GM12878 (cell line): Measurements from ENCODE around the gene SEC24A. TPM values are rescaled to one million over a fixed set of nuclear protein-coding genes. Genes with fewer than 3 reads are reported as not detected.
A peak's percentile ranks its signal among the peaks of the same experiment; 100 is the strongest.

Experiments
- CHD4 ChIP-seq: fragments of 200-600 bp; sonication (generic); IDR thresholded peaks from 2 replicates; pipeline ENCODE4 v1.6.1; 2016; ENCODE audit warnings: mild to moderate bottlenecking
- HDAC6 ChIP-seq: fragments of 200-600 bp; sonication (generic); IDR thresholded peaks from one replicate; pipeline ENCODE4 v1.8.0; 2017; ENCODE audit warnings: antibody characterized with exemption; ENCODE audit not compliant: unreplicated experiment
- IRF5 ChIP-seq: fragments of 450-650 bp; IDR thresholded peaks from 2 replicates; pipeline ENCODE4 v1.6.1; 2017; ENCODE audit warnings: borderline replicate concordance
- NBN ChIP-seq: fragments of 450-650 bp; IDR thresholded peaks from 2 replicates; pipeline ENCODE4 v1.6.1; 2016
- PBX3 ChIP-seq: IDR thresholded peaks from 2 replicates; pipeline ENCODE4 v1.6.1; 2011; ENCODE audit warnings: mild to moderate bottlenecking, low read depth, low read length, moderate library complexity; ENCODE audit not compliant: insufficient replicate concordance
- REST ChIP-seq: IDR thresholded peaks from 2 replicates; pipeline ENCODE4 v1.6.1; 2012; ENCODE audit warnings: mild to moderate bottlenecking, low read depth, low read length
- SP1 ChIP-seq: IDR thresholded peaks from one replicate; pipeline ENCODE4 v1.6.1; 2011; ENCODE audit warnings: low read depth, low read length
- SPI1 ChIP-seq: IDR thresholded peaks from 2 replicates; pipeline ENCODE4 v1.6.1; 2011; ENCODE audit warnings: low read depth, mild to moderate bottlenecking, low read length, moderate library complexity, borderline replicate concordance; ENCODE audit not compliant: insufficient read depth
- STAT1 ChIP-seq: fragments of 450-650 bp; conservative IDR thresholded peaks from 2 replicates; pipeline ENCODE4 v1.6.1; 2014; ENCODE audit warnings: antibody characterized with exemption, mild to moderate bottlenecking
- TCF7 ChIP-seq: IDR thresholded peaks from 2 replicates; pipeline ENCODE4 v1.6.1; 2014; ENCODE audit warnings: antibody characterized with exemption, borderline replicate concordance
- ZNF274 ChIP-seq: IDR thresholded peaks from one replicate; pipeline ENCODE4 v1.8.0; 2011; ENCODE audit not compliant: insufficient read length, insufficient read depth
- ZNF687 ChIP-seq: fragments of 450-650 bp; IDR thresholded peaks from 2 replicates; pipeline ENCODE4 v1.6.1; 2017; ENCODE audit warnings: mild to moderate bottlenecking, moderate library complexity
- polyA plus RNA-seq, 11 experiments: library from polyadenylated mRNA; depleted of rRNA in 4 of 11; unstranded in 6 of 11; stranded (reverse) in 5 of 11; fragments of >200 nt; fragmentation: Nextera tagmentation in 4 of 11; fragmentation: Illumina TruSeq in 1 of 11; extraction: Ambion mirVana in 4 of 11; extraction: Trizol in 1 of 11; gene quantifications; 1 replicate in 1 of 11; 2 replicates in 10 of 11; pipeline versions ENCODE4 v1.2.1 to v1.2.3, GENCODE V29; 2011 to 2016; ENCODE audit warnings: inconsistent platforms in 2 of 11, missing spikeins in 2 of 11, low read depth in 1 of 11
- total RNA-seq, 4 experiments: library from RNA; depleted of rRNA in 3 of 4; stranded (reverse); fragments of >200 nt in 3 of 4; fragmentation: Illumina TruSeq in 1 of 4; extraction: Trizol in 1 of 4; gene quantifications; 2 replicates each; pipeline versions ENCODE4 v1.2.1 to v1.2.3, GENCODE V29; 2013 to 2021
- TF ChIP-seq, protein P1 (sequence below): fragments of 450-650 bp; conservative IDR thresholded peaks from 2 replicates; pipeline ENCODE4 v1.6.1; 2017; ENCODE audit warnings: mild to moderate bottlenecking, moderate library complexity

Gene SEC24A
- total and polyA plus RNA-seq, 10 of the 15 experiments (the other 5 are each of a cell fraction or from before 2014, with no cell fraction given) = 7.1 to 52.2 (median 22.8) TPM

DNA sequence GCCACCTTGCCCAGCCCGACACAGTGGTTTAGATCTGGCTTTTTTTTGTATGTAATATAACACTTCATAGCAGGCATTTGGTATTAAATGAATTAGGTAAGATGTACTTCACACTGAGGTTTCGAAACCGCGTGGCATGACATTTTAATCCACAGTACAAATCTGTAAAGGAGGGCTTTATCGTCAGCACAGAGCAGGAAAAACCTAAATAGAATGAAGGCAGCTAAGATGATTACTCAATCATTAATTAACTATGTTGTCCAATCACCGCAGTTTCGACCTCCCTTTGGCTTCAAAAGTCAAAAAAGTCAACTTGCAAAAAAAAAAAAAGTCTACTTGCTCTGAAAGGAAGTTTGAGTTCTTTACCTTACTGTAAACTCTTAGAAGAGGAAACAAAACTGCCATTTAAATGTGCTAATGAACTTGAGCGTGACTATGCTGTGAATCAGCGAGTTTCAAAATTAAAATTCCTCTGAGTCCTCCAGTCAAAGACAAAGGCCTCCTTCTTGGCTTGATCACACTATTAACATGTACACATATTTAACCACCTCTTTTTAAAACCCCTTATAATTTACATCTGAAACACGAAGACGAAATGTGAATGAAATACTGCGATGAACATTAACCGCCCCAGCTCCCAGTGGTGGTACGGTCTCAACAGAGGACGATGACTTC is 698 bp upstream of the SEC24A start (continued):
- no peak for TF ChIP-seq REST
- no peak for TF ChIP-seq PBX3
- peak; percentile 70 for TF ChIP-seq ZNF687
- TF ChIP-seq NBN = peak; percentile 87
- no peak for TF ChIP-seq TCF7
- no peak for TF ChIP-seq ZNF274
- no peak for TF ChIP-seq SP1
- TF ChIP-seq CHD4 = no peak
- no peak for TF ChIP-seq IRF5
- no peak for TF ChIP-seq SPI1
- no peak for TF ChIP-seq HDAC6
- TF ChIP-seq, protein P1, sequence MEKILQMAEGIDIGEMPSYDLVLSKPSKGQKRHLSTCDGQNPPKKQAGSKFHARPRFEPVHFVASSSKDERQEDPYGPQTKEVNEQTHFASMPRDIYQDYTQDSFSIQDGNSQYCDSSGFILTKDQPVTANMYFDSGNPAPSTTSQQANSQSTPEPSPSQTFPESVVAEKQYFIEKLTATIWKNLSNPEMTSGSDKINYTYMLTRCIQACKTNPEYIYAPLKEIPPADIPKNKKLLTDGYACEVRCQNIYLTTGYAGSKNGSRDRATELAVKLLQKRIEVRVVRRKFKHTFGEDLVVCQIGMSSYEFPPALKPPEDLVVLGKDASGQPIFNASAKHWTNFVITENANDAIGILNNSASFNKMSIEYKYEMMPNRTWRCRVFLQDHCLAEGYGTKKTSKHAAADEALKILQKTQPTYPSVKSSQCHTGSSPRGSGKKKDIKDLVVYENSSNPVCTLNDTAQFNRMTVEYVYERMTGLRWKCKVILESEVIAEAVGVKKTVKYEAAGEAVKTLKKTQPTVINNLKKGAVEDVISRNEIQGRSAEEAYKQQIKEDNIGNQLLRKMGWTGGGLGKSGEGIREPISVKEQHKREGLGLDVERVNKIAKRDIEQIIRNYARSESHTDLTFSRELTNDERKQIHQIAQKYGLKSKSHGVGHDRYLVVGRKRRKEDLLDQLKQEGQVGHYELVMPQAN = no peak
- TF ChIP-seq STAT1 = no peak
